ENCODE results near the gene PCSK6.
"Not testable (repeated sequence)": the region's sequence is repeated elsewhere in the genome, so short reads cannot be mapped to it uniquely, and the experiment has no call there.

- not testable (repeated sequence) for TF ChIP-seq REST (IDR thresholded peaks at IDR 0.05; ENCODE audit: insufficient read depth in 1 of 2, low read depth in 2 of 2, low read length in 1 of 2); CTCF (IDR thresholded peaks at IDR 0.05)
Measured at GRCh38 chr15:101356512-101357172, 132.9 kb downstream of the PCSK6 start.

All from Panc1 (cell line).